ENCODE measurements around the gene RNF144B.

RNF144B gene

DNA sequence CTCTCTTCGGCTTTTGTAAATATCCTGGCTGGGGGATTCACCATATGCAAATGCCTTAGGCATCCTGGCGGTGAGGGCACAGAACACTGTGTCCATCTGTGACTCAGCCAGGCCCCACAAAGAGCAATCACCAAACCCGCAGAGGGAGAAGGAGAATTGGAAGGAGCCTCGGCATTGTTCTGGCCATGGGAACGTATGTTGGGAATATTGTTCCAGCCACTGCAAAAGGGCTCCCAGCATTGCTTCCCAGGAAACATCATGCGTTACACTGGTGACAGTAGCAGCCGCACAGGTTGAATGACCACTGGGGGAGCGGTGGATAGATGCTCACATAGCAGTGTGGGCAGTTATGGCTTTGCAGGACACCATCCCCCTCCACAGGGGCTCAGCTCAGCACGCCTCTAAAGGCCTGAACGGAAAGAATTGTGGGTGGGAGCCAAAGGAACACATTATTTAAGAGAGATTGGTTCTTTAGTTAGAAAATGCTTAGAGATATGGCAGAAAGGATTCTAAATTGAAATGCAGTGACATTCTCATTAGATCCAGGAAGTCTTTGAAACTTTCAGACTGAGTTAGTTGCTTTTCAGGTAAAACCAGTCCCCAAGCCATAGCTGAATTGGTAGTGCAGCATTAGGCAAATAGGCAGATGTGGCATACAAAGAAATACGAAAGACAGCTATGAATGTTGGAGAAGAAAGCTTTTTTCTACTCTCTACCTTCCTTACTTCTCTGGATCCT is 104.3 kb downstream of the RNF144B start:
- no peak for DNase-seq

DNA sequence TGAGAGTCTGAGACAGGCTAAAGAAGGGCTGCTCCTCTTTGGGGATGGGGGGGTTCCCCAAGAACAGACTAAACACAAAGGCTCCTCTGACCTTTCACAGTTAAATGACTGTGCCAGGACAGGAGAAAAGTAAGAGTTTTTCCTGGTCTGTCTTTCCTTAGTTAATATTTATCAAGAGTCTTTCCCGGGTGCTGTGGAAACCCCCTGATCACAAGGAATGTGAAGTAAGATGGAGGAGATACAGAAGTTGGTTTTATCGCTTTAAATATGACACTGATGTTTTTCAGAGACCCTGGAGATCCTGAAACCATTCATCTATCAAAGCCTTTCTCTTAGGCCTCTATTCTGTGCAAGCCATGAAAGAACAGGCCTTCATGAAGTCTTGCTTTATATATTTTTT is 105.8 kb downstream of the RNF144B start:
- no peak for DNase-seq

DNA sequence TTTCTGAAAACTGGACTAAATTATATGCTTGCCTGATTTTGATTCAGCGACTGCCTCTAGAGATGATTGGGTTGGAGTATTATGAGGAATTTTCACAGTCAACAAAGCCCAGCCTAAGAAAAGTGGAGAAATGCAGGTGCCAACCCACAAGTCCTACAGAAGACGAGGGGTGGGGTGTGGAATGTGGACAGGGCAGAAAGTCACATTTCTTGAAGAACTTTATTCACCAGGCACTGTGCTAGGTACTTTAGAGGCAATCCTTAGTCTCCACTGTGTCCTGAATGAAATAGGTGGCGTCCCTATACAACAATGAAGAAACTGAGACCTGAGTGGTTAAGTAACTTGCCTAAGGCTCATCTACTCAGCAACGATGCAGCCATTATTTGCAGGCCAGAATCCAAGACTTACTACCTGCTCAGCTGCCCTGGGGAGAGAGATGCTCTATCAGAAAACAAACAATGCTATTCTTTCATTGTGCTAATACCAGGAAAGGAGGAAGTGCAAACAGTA is 106.3 kb downstream of the RNF144B start:
- DNase-seq = no peak

DNA sequence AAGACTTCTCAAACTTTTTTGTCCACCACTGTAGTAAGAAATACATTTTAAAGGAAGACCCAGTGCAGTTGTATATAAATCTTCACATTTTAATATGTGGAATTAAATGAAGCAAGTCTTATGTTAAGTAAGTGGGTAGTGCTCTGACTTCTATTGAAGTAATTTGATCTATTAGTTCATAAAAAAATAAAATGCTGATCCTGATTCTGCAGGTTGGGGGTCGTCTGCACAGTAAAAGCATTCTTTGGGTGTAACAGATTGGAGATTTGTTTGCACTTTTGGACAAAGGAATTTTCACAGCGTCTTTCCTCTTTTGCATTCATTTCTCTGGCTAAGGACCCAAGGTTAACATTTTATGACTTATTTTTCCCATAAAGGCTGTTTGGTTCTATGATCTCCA is 106.8 kb downstream of the RNF144B start:
- DNase-seq = no peak

DNA sequence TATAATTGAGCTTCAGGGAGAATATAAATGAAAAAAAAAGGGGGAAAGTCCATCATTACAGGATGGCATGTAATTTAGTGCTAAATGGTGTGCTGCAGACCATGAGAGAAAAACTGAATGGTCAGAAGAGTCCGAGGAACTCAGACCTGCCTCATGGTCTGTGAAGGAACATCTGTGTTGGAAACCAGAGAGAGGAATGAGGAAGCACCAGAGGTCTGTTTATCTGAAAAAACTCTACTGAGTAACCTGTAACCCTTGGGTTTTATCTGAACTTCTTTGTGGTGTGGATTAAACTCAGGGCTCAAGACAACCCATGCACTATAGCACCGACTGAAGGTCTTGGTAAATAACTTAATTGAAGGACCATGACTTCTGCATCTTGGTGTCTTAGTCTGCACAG is 108.1 kb downstream of the RNF144B start:
- DNase-seq = no peak

DNA sequence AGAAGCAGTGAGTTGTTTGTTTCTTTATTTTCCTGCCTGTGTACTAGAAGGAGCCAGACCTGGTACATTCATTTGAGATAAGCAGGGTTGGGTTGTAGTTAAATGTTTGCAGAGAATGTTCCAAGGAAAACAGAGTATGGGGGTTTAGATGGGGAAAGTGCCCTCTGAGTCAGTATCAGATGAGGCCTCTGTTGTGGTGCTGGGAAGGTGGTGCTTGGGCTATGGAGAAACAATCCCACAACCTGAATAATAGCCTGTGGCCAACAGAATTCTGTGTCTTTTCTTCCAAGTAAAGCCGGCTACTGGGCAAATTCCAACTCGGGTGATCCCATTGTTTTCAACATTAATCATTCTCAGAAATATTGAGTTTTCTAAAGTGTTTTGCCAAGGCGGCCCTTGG is 109.3 kb downstream of the RNF144B start:
- DNase-seq = no peak

DNA sequence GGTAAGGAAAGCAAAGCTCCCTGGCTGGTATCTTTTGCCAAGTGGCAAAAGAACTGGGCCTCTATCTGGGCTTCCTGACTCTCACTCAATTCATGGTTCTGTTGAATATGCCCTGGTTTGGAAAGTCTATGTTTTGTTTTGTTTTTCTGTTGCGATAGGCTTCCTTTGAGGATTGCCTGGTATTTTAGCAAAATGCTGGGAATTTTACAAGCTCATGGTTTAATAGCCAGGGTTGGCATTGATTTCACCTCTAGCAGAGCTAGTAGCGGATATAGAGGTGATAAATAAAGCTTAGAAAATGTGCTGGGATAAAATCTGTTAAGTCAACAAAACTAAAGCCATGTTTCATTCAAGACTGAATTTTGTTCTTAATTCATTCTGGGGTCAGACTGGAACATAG is 109.9 kb downstream of the RNF144B start:
- no peak for DNase-seq

DNA sequence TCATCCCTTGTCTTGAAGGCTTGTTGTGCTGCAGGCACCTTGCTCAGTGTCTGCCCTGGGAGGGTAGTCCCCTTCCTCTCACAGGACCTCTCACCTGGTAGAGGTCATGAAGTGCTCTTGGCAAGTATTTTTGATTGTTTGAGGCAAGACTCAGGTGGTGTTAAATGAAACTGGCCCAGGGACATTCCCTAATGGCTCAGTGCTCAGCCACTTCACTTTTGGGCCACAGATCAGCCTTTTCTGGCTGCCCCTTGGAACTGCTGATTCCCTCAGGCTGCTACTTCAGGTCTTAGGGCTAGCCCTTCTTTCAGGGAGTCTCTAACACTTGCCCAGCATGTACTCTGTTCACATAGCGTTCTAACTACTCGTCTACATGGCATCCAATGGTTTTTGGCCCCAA is 111.3 kb downstream of the RNF144B start:
- DNase-seq = no peak

DNA sequence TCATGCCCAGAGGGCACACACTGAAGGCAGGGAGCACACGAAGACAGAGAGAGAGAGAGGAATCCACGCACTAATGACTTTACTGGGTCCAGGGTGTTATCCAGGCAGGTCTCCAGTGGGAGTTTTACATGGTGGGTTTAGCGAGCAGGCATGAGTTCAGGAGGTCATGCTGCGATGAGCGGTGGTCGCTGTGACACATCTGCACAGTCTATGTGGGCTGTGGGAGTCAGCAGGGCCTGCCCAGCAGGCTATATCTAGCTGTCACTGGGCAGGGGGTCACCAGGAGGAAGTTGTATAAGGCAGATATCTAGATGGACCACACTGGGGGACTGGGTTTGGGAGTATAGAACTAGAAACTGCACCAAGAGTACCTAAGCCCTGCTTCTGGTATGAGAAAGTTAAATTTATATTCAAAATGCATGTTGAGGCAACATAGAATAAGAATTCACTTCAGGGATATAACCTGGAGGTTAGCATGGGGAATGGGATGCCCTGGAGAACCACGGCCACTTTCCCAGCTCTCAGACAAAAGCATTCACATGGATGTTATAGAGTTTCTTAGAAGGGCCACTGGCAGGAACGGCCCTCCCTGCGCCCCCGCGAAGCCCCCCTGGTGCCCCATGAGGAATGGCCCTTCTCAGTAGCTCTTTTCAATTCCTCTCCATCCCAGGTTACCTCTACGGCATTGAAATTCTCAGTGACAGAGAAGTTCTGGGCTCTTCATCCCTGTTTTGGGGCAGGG is 113.9 kb downstream of the RNF144B start:
- no peak for DNase-seq

DNA sequence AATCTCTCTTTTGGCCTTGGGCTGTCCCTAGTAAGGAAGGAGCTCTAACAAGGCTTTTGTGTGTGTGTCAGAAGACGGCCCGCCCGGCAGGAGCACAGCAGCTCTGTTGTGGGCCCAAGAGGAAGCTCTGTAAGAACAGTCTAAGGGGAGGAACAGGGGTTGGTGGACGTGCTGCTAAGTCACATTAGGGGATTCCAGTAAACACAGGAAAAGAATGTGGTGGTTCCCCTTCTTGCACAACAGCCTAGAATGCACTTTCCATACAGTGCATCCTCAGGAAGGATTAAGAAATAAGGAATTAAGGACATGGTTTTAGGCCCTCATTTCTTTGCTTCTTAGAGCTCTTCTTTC is 114.5 kb downstream of the RNF144B start:
- DNase-seq = no peak

DNA sequence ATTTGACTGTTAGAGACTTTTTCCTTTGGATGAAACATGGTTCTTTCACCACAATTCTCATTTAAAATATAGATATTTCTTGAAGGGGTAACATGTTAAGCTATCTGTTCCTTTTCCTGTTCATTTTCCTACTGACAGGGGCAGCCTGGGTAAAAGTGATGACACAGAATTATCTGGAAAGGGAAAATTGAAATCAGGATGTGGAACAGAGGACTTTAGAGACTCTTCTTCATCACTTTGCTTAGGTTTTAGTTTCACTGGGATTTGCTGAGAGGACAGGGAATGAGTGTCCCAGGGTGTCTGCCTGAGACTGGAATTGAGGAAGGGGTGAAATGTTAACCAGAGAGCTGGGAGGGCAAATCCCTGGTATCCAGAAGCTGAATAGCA is 116.0 kb downstream of the RNF144B start:
- DNase-seq = no peak

DNA sequence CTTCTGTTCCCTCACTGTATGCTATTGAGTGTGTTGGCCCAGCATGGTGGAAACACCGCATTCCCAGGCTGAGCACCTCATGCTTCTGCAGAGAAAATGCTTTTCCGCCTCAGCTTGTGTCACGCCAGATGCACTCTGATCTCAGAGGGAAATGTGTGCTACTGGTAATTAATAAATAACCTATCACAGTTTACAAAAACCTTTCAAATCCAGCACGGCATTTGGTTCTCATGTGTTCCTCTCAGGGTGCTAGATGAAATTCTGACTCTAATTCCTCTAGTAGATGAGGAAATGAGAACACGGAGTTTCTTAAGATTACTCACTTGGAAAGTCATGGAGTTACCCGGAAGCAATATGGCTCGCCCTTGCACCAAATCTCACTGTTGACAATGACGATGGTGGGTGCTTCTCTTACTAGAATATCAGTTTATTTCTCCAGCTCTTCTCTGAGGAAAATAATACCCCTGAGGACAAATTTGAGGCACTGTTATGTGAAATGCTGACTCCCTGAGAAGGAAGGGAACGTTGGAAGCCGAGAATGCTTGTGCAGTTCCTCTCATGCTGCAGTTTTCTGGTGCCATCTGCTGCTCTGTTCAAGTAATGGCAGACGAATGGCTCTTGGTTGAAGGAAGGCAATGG is 116.6 kb downstream of the RNF144B start:
- DNase-seq = peak; percentile 72

DNA sequence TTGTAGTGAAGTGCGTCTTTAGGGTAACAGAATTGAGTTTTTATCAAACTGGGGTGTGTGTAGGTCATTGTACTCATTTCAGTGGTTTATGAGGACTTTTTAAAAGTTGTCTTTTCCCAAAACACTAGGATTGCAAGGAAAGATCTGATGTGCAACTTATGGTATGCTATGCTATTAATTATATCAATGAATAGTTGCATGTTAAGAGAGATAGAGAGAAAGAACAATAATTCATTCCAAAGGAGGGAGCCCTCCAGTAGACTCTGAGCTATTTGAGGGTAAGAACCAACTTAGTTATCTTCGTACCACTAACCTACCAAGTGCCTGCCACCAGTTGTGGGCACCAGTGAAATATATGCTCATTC is 117.1 kb downstream of the RNF144B start:
- no peak for DNase-seq

DNA sequence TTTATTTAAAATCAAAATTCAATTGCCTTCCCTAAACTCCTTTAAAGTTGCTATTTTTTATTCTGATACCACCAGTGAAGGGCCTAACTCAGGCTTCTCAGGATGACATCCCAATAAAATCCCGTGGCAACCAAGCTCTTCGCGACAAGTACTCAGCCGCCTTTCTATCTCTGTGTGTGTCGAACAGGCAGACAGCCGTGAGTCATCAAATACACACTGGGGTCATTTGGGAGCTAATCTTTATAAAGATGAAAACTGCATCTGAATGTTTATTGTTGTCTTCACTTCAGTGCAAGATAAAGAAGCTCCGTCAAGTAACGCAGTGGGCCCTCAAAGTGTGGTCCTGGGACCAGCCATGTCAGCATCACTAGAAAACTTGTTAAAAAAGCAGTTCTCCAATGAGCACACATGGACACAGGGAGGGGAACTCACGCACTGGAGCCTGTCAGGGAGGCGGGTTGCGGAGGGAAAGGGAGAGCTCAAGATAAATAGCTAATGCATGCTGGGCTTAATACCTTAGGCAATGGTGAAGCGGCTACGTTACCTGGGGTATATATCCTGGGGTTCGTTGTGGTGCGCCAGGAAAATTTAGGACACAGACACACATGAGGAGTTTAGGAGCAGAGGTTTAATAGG is 119.3 kb downstream of the RNF144B start:
- no peak for DNase-seq

DNA sequence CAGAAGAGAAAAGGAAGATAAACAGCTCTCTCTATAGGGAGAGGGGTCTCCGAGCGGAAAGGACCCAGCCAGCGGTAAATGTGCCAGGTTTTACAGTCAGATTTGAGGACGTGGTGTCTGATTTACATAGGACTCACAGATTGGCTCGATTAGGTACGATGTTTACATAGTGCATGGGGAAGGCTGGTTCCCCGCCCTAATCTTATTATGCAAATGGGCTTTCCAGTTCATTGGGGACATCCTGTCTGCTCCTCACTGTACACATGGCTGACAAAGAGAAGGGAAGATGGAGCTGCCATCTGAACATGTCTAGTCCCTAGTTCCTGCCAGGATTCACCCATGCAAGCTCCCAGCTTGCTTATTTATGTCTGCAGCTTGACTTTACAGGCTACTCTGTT is 119.9 kb downstream of the RNF144B start:
- DNase-seq = no peak

DNA sequence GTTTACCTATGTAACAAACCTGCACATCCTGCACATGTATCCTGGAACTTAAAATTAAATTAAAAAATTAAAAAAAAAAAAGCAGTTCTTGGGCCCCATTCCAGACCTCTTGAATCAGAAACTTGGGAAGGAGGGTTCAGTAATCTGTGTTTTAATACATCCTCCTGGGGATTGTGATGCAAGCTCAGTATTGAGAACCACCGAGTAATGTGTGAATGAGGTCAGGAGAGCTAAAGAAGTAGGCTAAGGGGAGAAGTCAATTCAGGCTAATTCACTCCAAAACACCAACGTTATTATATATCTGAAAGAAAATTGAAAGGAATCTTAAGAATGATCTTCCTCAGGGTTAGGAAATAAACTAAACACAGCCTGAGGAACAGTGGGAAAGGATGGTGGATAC is 120.4 kb downstream of the RNF144B start:
- DNase-seq = no peak

DNA sequence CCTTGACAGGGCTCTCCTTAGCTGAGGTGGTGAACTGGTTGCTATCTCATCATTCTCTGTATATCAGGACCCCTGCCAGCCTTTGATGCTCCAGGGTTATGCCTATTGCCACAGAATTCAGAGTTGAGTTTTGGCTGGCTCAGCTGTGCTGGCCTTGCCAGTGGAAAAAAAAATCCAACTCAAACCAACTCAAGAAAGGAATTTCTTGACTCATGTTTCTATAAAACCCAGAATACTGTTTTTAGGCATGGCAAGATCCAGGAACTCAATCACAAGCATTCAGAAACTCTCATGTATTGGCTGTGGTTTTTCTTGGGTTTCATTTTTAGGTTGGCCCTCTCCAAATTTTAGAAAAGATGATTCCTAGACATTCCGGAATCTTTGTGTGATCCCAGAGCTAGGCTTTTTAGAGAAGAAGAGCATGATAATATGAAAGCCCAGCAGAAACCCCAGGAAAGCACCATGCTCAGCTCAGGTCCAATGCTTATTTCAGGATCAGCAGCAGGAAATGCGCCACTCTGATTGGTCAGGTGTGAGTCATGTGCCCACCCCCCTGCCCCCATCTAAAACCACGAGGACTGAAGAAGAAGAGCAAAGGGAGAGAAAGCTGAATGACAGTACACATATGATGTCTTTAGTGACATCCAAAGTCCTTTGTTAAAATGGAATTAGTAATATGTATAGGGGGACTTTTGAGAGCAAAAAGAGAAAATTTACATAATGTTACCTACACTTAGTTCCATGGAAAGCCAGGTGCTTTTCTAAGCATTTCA is 122.9 kb downstream of the RNF144B start:
- no peak for DNase-seq

DNA sequence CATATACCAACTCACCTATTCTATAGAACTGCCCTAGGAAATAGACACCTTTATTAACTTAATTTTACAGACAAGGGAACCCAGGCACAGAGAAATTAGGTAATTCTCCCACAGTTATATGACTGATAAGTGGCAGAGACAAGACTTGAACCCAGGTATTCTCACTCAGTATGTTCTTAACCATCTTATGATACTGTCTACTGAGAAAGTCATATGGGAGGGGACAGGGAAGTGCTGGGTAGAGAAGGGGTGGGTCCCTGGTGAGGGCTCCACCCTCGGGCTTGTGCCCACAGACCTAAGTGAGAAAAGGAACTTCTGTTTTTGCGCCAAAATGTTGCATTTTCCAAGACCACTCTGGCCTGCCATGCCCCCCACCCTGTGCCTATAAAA is 123.5 kb downstream of the RNF144B start:
- no peak for DNase-seq

DNA sequence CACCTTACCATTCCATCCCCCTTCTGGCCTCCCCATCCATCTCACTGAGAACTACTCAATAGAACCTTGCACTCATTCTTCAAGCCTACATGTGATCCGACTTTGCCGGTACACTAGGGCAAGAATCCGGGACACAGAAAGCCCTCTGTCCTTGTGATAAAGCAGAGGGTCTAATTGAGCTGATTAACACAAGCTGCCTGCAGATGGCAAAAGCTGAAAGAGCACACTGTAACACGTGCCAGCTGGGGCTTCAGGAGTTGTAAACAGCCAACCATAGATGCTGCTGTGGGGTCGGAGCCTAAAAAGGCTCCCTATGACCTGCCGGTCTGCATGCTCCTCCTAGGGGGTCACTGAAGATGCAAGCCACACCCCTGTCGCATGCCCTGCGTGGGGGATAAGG is 124.1 kb downstream of the RNF144B start:
- DNase-seq = no peak

DNA sequence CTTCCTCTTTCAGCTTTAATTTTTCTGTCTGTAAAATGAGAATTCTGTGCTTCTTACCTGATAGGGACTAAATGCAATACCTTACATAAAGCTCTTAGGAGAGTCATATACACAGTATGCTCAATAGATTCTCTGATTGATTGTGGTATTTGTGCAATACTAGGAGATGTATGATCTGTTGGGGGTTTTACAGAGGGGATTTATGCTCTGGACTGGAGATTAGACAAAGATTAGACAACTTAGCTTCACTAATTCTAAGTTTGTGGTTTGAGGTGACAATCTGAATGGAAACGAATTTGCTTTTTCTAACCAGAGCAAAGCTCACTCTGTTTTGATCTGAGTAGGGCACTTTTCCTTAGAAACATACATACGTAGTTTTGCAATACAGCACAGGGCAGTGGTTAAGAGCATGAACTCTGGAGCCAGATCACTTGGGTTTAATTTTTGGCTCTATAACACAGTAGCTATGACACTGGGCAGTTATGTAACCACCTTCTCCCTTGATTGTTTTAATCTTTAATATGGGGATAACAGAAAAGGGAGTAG is 126.2 kb downstream of the RNF144B start:
- DNase-seq = no peak

DNA sequence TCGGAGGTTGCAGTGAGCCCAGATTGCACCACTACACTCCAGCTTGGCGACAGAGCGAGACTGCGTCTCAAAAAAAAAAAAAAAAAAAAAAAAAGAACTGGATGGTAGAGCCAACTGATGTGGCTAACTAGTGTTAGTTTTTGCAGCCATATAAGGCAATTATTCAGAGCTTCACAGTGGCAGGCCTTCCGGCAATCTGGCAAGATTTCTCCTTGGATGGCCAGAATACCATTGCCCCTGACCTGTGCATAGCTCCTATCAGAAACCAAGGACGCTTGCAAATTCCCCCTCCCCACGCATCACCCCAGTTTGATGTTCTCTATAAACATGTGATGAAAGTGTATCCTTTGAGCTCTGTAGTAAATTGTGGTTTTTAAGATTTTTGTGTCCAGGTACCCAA is 127.0 kb downstream of the RNF144B start:
- DNase-seq = no peak

DNA sequence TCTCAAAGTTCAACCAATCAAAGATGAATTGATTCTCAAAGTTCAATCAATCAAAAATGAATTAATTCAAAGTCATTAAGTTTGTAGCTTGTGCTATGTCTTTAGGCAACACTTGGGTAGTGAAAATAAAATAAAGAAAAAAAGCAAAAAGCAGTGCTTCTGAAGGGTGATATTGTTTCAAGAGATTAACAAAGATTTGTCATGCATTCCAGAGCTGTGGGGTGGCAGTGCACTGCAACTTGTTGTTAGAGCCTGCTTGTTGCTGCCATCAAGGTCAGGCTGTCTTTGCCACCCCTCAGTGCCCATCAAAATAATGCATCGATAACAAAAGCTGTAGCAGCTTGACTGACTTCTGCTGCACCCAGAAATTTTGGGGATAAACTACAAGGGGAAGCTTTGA is 128.6 kb downstream of the RNF144B start:
- DNase-seq = no peak
